Nucleus accumbens (tissue), 56 donors: ENCODE measurements around the gene EGFL8.

Experiments
- DNase-seq, 56 donors: peaks; one replicate each; lab custom pipeline; 2025; lab: John Stamatoyannopoulos, UW

Gene EGFL8

DNA sequence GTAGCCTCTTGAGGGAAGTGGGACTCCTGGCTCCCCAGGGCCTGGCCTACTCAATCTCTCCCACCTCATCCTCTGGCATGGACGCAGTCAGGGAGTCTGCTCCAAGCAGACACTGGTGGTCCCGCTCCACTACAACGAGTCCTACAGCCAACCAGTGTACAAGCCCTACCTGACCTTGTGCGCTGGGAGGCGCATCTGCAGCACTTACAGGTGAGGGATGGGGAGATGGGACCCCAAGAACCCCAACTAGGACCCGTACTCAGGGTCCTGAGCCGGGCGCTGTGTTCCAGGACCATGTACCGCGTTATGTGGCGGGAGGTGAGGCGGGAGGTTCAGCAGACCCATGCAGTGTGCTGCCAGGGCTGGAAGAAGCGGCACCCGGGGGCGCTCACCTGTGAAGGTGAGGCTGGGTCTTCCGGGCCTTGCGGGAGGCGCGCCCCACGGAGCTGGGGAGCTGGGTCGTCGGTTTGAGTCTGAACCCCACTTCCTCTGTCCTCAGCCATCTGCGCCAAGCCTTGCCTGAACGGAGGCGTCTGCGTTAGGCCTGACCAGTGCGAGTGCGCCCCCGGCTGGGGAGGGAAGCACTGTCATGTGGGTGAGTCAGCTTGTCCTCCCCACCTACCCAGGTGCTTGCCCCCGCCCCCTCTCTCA is 2.1 kb downstream of the EGFL8 start:
- no peak for DNase-seq

DNA sequence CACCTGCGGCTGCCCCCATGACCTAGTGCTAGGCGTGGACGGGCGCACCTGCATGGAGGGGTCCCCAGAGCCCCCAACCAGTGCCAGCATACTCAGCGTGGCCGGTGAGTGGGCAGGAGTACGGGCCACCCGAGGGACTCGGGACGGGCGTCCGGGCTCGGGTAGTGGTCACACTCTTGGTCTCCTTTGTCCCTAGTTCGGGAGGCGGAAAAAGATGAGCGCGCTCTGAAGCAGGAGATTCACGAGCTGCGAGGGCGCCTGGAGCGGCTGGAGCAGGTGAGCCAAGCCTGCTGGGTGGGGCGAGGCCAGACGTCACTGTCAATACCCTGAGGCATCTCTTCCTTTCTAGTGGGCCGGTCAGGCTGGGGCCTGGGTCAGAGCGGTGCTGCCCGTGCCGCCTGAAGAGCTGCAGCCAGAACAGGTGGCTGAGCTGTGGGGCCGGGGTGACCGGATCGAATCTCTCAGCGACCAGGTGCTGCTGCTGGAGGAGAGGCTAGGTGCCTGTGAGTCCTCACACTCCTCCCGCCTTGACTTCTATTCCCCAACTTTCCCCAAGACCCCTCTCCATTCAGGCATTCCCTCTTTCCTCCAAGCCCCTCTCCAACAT is 2.9 kb downstream of the EGFL8 start:
- no peak for DNase-seq

DNA sequence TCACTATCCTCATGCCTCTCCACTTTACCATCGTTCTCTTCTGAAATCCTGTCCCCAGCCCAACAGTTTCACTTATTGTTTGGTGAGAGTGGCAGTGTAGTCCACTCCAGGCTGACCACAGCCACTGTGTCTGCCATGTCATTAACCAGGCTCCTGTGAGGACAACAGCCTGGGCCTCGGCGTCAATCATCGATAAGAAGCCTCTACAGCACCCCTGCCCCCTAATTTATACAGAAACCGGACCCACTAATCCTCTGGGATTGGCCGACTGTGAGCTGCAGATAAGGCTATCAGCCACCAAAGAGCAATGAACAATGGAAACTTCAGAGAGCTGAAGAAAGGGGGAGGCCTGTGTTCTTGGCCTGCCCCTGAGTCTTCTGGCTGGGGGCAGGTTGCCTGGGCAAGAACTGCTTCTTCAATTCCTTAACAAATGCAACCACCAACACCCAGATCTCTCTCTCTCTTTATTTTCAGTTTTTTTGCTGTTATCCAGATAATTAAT is 3.4 kb downstream of the EGFL8 start:
- DNase-seq = no peak

DNA sequence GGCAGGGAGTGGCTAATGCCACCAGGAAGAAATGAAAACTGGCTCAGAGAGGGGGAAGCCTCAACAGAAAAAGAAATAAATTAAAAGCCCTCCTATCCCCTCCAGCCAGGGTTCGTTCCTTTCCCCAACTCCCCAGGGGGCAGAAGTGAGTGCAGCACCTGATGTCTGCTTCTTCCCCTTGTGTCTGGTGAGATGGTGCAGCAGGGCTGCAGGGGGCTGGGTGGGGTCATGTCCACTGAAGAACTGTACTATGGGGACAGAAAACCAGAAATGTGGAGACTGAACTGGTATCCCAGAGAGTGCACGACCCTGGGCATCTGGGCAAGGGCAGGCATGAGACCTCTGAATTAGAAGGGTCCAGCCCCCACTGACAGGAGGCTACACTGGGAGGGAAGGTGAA is 4.0 kb downstream of the EGFL8 start:
- no peak for DNase-seq

DNA sequence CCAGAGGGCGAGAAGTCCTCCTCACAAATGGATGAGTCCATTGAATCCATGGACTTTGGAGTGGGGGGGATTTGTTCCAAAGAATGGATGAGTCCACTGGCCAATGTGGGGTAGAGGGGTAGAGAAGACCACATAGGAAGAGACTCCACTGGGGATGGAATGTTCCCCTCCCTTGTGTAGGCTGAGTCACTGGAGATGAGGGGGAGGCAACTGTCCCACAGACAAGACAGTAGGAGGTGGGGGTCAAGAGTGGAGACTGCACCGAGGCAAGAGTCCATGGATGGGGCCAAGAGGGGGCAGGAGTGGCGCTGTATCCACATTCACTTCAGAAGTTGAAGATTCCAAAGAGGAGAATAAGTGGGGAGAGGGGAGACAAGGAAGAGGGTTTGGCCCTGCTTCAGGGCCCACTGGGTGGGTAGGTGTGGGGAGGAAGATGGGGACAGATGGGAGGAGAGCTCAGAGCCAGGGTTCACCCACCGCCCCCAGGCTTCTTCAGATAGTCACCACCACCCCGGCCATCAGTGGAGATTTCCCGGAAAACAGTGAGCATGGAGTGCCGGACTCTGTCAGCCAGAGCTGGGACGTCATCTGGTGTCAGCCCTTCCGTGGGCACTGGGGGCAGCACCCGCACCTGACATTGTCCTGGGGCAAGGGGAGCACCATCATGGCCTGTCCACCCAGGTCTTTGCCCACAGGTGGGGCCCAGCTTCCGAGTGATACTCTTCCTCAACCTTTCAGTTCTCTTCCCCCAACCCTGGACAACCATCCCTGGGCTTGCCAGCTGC is 4.6 kb downstream of the EGFL8 start:
- DNase-seq = no peak

DNA sequence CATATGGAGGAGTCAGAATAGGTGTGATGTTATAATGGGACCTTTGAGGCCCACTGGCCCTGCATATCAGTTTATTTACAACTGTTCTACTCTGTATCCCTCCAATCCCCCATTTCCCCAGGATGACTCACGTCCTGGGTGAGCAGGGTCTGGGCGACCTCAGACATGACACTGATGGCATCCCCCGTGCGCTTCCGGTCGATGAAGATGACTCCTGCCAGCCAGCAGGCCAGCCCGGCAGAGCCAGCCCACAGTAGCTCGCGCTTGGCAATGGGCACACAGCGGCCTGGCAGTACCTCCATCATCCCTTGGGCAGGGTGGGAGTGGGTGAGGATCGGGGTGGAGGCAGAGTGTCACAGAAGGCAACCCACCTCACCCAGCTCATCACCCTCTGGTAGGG is 5.9 kb downstream of the EGFL8 start:
- no peak for DNase-seq

DNA sequence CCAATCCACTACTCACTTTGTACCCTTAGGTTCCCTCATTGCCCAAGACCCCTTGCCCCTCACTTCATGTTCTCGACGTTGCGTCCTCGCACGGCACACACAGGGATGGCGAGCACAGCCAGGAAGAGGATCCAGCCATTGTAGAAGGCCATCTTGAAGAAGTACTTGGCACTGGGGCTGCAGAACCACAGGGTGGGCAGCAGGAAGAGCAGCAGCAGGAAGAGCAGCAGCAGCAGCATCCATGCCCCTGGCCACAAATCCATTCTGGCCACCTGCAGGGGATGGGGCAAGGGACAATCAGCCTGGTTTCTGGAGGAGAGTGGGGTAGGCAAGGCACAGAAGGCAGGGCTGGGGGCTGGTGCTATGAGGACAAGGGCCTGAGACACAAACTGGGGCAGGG is 6.8 kb downstream of the EGFL8 start:
- no peak for DNase-seq

DNA sequence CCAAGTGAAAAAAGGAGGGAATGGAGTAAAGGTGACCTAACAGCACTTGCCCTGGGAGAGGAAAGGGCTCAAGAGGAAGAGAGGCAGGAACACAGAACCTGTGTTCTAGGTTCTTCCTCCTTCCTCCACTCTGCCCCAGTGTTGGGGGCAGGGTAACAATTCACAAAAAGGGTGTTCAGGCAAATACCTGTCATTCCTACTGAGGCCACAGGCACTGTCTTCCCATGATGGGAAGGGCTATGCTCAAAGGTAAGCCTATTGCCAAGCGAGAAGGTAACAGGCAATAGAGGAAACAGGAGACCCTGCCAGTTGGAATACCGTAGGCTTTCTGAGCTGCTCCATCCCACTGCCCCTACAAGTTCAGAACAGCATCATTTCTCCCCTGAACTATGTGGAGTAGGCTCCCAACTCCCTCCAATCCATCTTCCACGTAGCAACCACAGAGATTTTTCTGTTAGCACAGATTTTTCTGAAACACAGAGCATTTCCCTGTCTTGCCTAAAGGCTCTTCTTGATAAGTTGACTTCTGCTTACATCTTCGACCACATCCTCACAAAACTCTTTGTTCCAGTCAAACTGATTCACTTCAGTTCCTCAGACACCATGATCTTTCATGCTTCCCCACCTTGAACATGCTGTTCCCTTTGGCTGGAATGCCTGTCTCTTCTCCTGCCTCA is 8.8 kb downstream of the EGFL8 start:
- DNase-seq = no peak

DNA sequence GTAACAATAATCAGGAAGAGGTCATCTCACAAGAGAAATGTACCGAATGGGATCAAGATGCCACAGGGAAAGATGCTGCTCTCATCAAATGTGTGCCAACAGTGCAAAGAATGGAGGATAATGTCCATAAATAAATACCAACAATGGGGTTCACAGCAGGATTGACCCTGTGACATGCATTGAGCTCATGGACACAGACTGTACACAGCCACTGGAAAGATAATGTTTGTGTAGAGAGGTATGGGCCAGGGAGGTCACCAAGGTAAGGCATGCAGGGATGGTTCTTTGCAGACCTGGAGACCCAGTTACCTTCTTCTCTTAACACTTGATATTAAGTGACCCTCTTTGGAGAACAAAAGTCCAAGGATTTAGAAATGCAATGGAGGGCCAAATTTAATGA is 10.0 kb downstream of the EGFL8 start:
- DNase-seq = no peak

DNA sequence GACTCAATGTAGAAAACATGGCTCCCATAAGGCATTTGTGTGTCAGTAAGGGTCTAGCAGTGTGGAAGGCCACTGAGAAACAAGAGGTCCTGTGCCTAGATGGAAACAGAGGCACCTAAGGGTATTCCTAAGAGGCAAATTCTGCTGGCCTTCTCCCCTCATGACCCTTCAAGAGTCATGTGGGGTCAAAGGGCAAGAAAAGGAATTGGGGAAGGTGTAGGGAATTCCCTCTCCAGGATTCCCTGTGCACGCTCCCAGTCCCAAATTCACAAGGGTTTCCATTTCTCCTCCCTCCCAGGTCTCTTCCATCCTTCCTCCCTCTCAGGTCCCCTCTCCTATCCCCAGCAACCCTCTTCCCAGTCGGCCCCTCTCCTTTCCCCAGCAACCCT is 10.9 kb downstream of the EGFL8 start:
- DNase-seq = no peak

DNA sequence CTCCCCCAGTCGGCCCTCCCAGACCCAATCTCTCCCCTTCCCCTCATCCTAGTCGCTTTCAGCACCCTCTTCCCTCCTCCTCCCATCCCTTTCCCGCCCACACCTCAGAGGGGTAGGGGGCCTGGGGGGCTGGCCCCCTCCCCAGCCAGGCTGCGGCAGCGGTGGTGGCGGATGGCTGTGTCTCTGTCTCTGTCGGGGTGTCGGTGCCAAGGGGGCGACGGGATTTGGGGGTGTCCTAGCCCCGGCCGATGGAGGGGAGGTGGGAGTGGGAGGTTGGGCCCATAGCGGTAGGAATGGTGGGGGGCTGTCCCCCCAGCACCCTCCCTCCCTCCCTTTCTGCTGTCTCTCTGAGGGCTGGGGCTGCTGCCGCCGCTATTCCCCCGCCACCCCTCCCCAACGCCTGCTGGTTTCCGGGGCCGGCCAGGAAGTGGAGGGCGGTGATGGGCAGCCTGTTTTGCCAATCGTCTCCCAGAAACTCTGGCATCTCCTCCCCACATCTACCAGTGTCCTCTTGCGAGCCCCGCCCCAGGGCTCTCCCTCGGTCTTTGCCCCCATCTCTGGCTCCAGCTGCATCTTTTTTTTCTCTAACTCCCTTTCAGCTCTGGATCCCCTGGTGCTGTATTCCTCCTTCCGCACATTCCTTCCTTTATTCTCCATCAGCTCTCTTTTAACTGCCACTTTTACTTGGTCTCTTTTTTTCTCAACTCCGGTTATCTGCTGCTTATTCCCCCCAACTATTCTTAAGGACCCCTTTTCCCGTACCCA is 11.5 kb downstream of the EGFL8 start, which contains the start of gene AGPAT1:
AGPAT1 (minus strand) TSS at position 374 of the 765 bp plus-strand sequence. CDS start 4,588 bp downstream, outside the sequence.
- peak; percentile 71 to 99 (median 97) for DNase-seq

DNA sequence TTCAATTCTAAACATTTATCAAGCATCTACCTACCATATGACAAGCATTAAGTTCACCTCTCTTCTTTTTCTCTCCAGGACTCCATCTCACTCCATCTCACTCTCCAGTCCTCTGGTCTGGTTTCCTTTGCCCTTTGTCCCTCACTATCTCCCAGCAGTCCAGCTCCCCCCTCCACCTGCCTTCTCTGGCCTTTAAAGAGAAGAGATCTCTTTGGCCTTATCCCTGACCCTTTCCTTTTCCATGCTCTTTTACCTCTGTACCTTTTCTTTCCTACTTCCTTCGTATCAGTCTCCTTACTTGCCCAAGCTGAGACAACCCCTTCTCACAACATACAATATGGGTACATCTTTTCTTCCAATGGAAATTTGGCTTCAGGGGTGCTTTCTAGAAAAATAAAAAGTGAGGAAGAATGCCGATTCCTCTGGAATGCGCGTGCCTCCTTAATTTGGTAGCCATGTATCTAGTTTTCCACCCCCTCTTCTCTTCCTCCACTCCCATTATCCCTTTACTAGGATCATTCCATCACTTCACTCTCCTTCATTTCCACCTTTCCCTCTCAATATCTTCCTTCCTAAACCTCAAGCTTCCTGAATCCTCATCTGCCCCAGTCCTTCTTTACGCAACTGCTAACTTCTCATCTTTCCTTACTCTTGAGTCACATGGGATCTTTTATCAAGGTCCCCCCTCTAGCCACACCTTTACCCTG is 12.2 kb downstream of the EGFL8 start:
- DNase-seq = no peak

DNA sequence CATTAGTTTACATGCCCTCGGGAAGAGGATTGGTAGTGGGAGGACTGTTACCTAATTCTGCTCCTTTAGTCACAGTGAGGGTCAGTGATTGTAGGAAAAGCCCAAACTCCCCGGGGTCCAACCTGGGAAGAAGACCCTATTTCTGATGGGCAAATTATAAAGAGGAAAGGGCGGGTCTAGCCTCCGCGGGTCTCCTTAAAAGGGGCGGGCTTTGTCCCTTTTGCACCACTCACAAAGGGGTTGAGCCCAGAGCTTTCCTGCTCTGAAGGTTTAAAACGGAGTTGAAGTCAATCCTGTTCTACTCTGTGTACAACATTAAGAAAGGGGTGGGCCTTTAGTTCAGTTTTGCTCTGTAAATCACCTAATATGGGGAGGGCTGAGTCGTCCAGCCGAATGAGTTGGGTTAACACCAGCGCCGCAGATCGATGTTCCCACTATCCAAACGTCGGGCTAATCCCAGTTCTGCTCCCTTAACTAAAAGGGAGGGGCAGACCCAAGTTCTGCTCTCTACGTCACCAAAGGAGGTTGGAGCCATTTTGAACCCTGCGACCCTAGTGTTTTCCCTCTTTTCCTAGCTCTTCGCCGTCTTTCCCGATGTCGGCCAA is 12.9 kb downstream of the EGFL8 start:
- peak in 17 of 56 donors; percentile 34 to 76 (median 60) for DNase-seq

DNA sequence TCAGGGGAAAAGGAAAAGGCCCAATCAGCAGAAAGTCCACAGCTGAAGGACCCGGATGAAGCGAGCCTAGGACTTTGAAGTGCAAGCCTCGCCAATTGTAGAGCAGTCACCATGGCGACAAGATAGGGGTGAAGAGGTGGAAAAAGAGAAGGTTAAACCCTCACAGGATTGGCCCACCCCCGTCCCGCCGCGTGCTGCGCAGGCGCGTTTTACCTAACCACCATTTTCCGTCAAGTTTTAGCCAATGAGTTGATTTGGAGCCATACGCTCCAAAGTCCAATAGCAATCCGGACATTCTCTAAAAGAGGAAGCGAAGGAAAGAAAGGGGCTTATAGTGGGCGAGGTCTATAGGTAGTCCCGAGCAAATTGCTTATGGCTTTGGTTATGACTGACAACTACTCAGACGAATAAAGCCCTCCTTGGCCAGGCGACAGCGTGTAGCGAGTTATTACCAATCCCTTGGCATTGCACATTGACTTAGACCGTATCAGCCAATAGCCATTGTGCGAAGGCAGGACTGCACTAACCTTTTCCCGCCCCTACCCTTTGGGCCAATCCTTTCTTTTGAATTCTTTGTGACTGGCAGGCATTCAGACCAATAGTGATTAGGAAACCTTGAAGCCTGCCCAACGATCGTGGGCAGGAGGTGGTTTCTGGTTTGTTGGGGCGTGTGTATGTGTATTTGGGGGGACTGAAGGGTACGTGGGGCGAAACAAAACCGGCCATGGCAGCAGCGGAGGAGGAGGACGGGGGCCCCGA is 13.6 kb downstream of the EGFL8 start, which contains the start of gene RNF5:
RNF5 (plus strand) TSS at position 618 of the 759 bp plus-strand sequence; CDS start at position 725, 107 bp downstream.
- DNase-seq = peak; percentile 71 to 99 (median 96)

DNA sequence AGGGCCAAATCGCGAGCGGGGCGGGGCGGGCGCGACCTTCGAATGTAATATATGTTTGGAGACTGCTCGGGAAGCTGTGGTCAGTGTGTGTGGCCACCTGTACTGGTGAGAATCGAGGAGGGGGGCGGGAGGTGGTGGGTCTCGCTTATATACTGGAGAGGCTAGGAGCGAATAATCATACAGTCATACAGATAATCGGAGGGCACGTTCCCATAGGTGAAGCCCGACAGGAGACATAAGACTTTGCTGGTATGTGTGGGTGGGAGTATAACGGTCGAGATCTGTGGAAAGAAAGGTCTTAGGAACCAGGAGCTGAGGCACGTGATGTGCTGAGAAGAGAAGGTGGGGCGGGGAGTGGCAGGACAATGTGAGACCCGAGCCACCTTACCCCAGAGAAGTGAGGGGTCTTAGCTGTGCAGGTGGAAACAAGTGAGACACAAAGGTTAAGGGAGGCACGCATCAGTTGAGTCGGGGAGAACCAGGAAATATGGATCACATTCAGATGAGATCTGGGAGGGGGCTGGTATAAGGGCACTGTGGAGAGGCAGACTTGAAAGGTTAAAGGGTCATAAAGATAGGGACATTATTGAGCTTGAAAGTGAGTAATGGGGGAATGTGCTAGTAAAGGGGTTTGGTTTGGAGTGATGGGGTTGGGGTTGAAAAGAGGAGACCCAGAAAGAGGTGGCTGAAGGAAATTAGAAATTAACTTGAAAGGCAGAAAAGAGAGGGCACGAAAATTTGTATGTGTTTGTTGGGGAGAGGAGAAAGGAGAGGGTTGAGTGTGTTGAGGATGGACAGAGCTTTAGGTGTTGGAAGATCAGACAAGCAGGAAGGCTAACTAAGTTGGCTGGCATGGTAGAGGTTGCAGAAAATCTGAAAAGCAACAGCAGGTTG is 14.4 kb downstream of the EGFL8 start:
- peak in 2 of 56 donors; percentile 57 to 63 for DNase-seq

DNA sequence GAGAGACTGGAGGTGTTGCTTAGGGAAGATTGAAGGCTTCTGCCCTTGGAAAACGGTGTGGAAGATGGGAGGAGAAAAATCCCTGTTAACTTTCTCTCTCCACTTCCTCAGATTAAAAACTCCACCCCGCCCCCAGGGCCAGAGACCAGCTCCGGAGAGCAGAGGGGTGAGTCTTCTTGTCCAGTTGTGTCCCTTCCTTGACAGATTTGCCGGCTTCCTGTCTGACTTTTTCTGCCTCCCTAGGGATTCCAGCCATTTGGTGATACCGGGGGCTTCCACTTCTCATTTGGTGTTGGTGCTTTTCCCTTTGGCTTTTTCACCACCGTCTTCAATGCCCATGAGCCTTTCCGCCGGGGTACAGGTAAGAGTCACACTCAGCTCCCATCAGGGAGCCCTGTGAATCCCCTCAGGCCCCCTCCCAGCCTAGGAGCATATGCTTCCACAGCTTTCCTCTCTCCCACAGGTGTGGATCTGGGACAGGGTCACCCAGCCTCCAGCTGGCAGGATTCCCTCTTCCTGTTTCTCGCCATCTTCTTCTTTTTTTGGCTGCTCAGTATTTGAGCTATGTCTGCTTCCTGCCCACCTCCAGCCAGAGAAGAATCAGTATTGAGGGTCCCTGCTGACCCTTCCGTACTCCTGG is 15.5 kb downstream of the EGFL8 start:
- DNase-seq = no peak
